Mesenchymal stem cell (in vitro differentiated cells and primary cell): ENCODE measurements around the gene GFRAL.
A peak's percentile ranks its signal among the peaks of the same experiment; 100 is the strongest.

Experiments
- DNase-seq: peaks from one replicate; pipeline ENCODE4 v3.0.0-alpha.2; 2013
- H2AFZ ChIP-seq: one replicate; pipeline ENCODE4 v1.6.1; 2013; ENCODE audit warnings: low read depth, mild to moderate bottlenecking, control low read depth, inconsistent platforms, low read length, moderate library complexity
- H2AK5ac ChIP-seq: 2 replicates; pipeline ENCODE4 v1.6.1; 2013; ENCODE audit warnings: low read length, moderate library complexity, mild to moderate bottlenecking, inconsistent platforms; ENCODE audit not compliant: severe bottlenecking
- H2BK120ac ChIP-seq: one replicate; pipeline ENCODE4 v1.6.1; 2013; ENCODE audit warnings: low read depth, mild to moderate bottlenecking, inconsistent platforms, low read length, moderate library complexity
- H2BK12ac ChIP-seq, 2 experiments: one replicate each; pipeline ENCODE4 v1.6.1; 2013; ENCODE audit warnings: inconsistent platforms in 2 of 2, low read length in 2 of 2, mild to moderate bottlenecking in 2 of 2, moderate library complexity in 2 of 2, control low read depth in 1 of 2
- H2BK15ac ChIP-seq: one replicate; pipeline ENCODE4 v1.6.1; 2013; ENCODE audit warnings: mild to moderate bottlenecking, low read depth, inconsistent platforms; ENCODE audit not compliant: poor library complexity, severe bottlenecking
- H2BK5ac ChIP-seq: 2 replicates; pipeline ENCODE4 v1.6.1; 2013; ENCODE audit warnings: low read depth, mild to moderate bottlenecking, low read length, control low read depth, inconsistent platforms; ENCODE audit not compliant: poor library complexity, severe bottlenecking
- H3K14ac ChIP-seq, 2 experiments: one replicate each; pipeline ENCODE4 v1.6.1; 2013; ENCODE audit warnings: inconsistent platforms in 2 of 2, low read length in 2 of 2, control low read depth in 1 of 2, mild to moderate bottlenecking in 1 of 2, moderate library complexity in 1 of 2
- H3K18ac ChIP-seq, 2 experiments: one replicate each; pipeline ENCODE4 v1.6.1; 2013; ENCODE audit warnings: inconsistent platforms in 2 of 2, low read length in 2 of 2, control low read depth in 1 of 2, low read depth in 1 of 2, mild to moderate bottlenecking in 1 of 2
- H3K23ac ChIP-seq, 2 experiments: one replicate each; pipeline ENCODE4 v1.6.1; 2013; ENCODE audit warnings: inconsistent platforms in 2 of 2, low read length in 2 of 2, mild to moderate bottlenecking in 2 of 2, moderate library complexity in 2 of 2, control low read depth in 1 of 2
- H3K27ac ChIP-seq: 2 replicates; pipeline ENCODE4 v1.5.1; 2013; ENCODE audit warnings: mild to moderate bottlenecking, moderate library complexity, low read length, control low read depth, inconsistent platforms; ENCODE audit not compliant: poor library complexity, severe bottlenecking
- H3K27me3 ChIP-seq, 2 experiments: 2 replicates each; pipeline versions ENCODE4 v1.6.1 to v1.7.0; 2013; ENCODE audit warnings: low read length in 2 of 2, mild to moderate bottlenecking in 2 of 2, moderate library complexity in 2 of 2, control low read depth in 1 of 2, inconsistent platforms in 1 of 2; ENCODE audit not compliant: control insufficient read depth in 1 of 2, insufficient read depth in 1 of 2
- H3K36me3 ChIP-seq, 2 experiments: 2 replicates each; pipeline versions ENCODE4 v1.6.1 to v1.7.0; 2013; ENCODE audit warnings: low read length in 2 of 2, control low read depth in 1 of 2, inconsistent platforms in 1 of 2, low read depth in 1 of 2, mild to moderate bottlenecking in 1 of 2; ENCODE audit not compliant: insufficient read depth in 2 of 2, control insufficient read depth in 1 of 2
- H3K4ac ChIP-seq, 2 experiments: one replicate each; pipeline ENCODE4 v1.6.1; 2013; ENCODE audit warnings: inconsistent platforms in 2 of 2, low read length in 2 of 2, mild to moderate bottlenecking in 2 of 2, moderate library complexity in 2 of 2, control low read depth in 1 of 2, low read depth in 1 of 2
- H3K4me1 ChIP-seq: 2 replicates; pipeline ENCODE4 v1.6.1; 2013; ENCODE audit warnings: low read depth, low read length, control low read depth; ENCODE audit not compliant: control insufficient read depth, insufficient read depth
- H3K4me2 ChIP-seq: 2 replicates; pipeline ENCODE4 v1.6.1; 2013; ENCODE audit warnings: low read length, mild to moderate bottlenecking, inconsistent platforms; ENCODE audit not compliant: poor library complexity, severe bottlenecking
- H3K4me3 ChIP-seq, 2 experiments: 2 replicates each; pipeline versions ENCODE4 v1.5.1 to v1.7.0; 2013; ENCODE audit warnings: low read length in 2 of 2, mild to moderate bottlenecking in 2 of 2, control low read depth in 1 of 2, low read depth in 1 of 2; ENCODE audit not compliant: insufficient read depth in 1 of 2
- H3K79me1 ChIP-seq: replicated peaks from 2 replicates; pipeline ENCODE4 v1.6.1; 2013; ENCODE audit warnings: mild to moderate bottlenecking, control low read depth, low read length, inconsistent platforms; ENCODE audit not compliant: poor library complexity, severe bottlenecking
- H3K9ac ChIP-seq: 2 replicates; pipeline ENCODE4 v1.7.0; 2013; ENCODE audit warnings: mild to moderate bottlenecking, low read length, moderate library complexity
- H3K9me3 ChIP-seq: 2 replicates; pipeline ENCODE4 v1.7.0; 2013; ENCODE audit warnings: mild to moderate bottlenecking, low read length; ENCODE audit not compliant: control insufficient read depth
- H4K8ac ChIP-seq: one replicate; pipeline ENCODE4 v1.6.1; 2013; ENCODE audit warnings: inconsistent platforms, mild to moderate bottlenecking, low read length, moderate library complexity
- H4K91ac ChIP-seq: one replicate; pipeline ENCODE4 v1.6.1; 2013; ENCODE audit warnings: mild to moderate bottlenecking, low read length, inconsistent platforms
- WGBS: methylation state at CpG from one replicate; pipeline ENCODE4 v1.1.7; 2013; ENCODE audit warnings: mixed read lengths; 5-methylcytosine and 5-hydroxymethylcytosine counted together

Gene GFRAL

GRCh38 chr6:55438203-55438602 is 110.9 kb downstream of the GFRAL start:
- no peak overlapping the region for H2BK120ac ChIP-seq
- H3K4me2 ChIP-seq, result no peak overlapping the region
- WGBS, result 95% methylated on average over 2 of the region's 3 CpGs
- H4K8ac ChIP-seq, result no peak overlapping the region
- no peak overlapping the region for H3K23ac ChIP-seq
- H3K4me1 ChIP-seq, result no peaks in the 10 kb centered on the region
- H2BK15ac ChIP-seq, result no peak overlapping the region
- H3K36me3 ChIP-seq, result no peaks in the 10 kb centered on the region
- no peak overlapping the region for H2BK12ac ChIP-seq
- no peak overlapping the region for H2AFZ ChIP-seq
- no peak overlapping the region for H2AK5ac ChIP-seq
- no peak overlapping the region for H4K91ac ChIP-seq
- no peaks in the 10 kb centered on the region for H3K79me1 ChIP-seq
- H3K27ac ChIP-seq, result no peak overlapping the region
- H2BK5ac ChIP-seq, result no peak overlapping the region
- H3K27me3 ChIP-seq, result peaks cover 0 to 6% of the 10 kb centered on the region in 2 experiments
- H3K18ac ChIP-seq, result no peak overlapping the region
- H3K4me3 ChIP-seq, result no peak overlapping the region
- no peaks in the 10 kb centered on the region for H3K9me3 ChIP-seq
- H3K14ac ChIP-seq, result no peak overlapping the region
- H3K9ac ChIP-seq, result no peak overlapping the region
- DNase-seq, result no peak
- H3K4ac ChIP-seq, result no peak overlapping the region

GRCh38 chr6:55443238-55444134 is 116.2 kb downstream of the GFRAL start:
- Histone ChIP-seq H3K36me3 (no peaks in the 10 kb centered on the region), H3K4me1 (no peaks in the 10 kb centered on the region), H3K4me3 (no peak overlapping the region), H2BK5ac (no peak overlapping the region), H3K23ac (no peak overlapping the region), H3K27ac (no peak overlapping the region), H4K91ac (no peak overlapping the region), H3K9me3 (no peaks in the 10 kb centered on the region), H3K9ac (no peak overlapping the region), H4K8ac (no peak overlapping the region), H3K27me3 (peaks cover 0 to 6% of the 10 kb centered on the region in 2 experiments), H3K14ac (no peak overlapping the region), H3K18ac (no peak overlapping the region), H2AK5ac (no peak overlapping the region), H3K4me2 (no peak overlapping the region), H2BK12ac (no peak overlapping the region), H2BK120ac (peak overlapping the region; percentile 34), H3K4ac (no peak overlapping the region), H2AFZ (no peak overlapping the region), H2BK15ac (no peak overlapping the region), H3K79me1 (no peaks in the 10 kb centered on the region)
- WGBS, result 79% methylated on average over 5 of the region's 7 CpGs
- peak; percentile 41 for DNase-seq

- Histone ChIP-seq H3K9ac (no peak overlapping the region), H3K79me1 (no peaks in the 10 kb centered on the region), H2BK120ac (no peak overlapping the region), H2AFZ (no peak overlapping the region), H3K4ac (no peak overlapping the region), H3K4me2 (no peak overlapping the region), H3K14ac (no peak overlapping the region), H3K4me3 (no peak overlapping the region), H2BK5ac (no peak overlapping the region), H2BK15ac (no peak overlapping the region), H4K91ac (no peak overlapping the region), H3K23ac (no peak overlapping the region), H3K18ac (peak overlapping the region in 1 of 2 experiments; percentile 79), H3K27ac (no peak overlapping the region), H3K27me3 (no peaks in the 10 kb centered on the region), H3K9me3 (no peaks in the 10 kb centered on the region), H2AK5ac (no peak overlapping the region), H2BK12ac (no peak overlapping the region), H3K4me1 (no peaks in the 10 kb centered on the region), H3K36me3 (no peaks in the 10 kb centered on the region), H4K8ac (no peak overlapping the region)
- DNase-seq, result peak; percentile 58
- WGBS, result no CpG with 5 or more reads among the region's 1 CpG
Measured at GRCh38 chr6:55445648-55446204, 118.5 kb downstream of the GFRAL start.

DNA sequence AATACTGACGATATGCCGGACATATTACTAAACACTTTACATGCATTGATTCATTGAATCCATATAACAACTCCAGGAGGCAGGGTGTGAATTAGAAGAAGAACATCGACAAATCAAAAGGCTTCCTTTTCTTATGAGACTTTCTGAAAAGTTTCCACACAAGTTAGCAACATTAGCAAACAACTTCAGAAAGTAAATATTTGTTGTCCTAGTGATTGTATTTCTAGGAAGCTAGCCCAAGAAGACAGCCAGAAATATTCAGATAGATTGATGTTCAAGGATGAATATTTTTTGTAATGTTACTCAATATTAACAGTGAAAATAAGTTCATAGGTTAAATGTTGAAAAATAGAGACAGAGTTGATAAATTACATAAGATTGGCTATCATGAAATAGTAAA is 120.6 kb downstream of the GFRAL start:
- no peak overlapping the region for H3K18ac ChIP-seq
- no peaks in the 10 kb centered on the region for H3K36me3 ChIP-seq
- no peaks in the 10 kb centered on the region for H3K9me3 ChIP-seq
- no peak overlapping the region for H2BK15ac ChIP-seq
- no peak overlapping the region for H3K23ac ChIP-seq
- H3K4me1 ChIP-seq, result no peaks in the 10 kb centered on the region
- DNase-seq, result no peak
- no peak overlapping the region for H2AK5ac ChIP-seq
- no peak overlapping the region for H3K9ac ChIP-seq
- no peaks in the 10 kb centered on the region for H3K79me1 ChIP-seq
- H3K27me3 ChIP-seq, result no peaks in the 10 kb centered on the region
- H2BK5ac ChIP-seq, result no peak overlapping the region
- no peak overlapping the region for H2AFZ ChIP-seq
- no peak overlapping the region for H3K4ac ChIP-seq
- no peak overlapping the region for H2BK12ac ChIP-seq
- WGBS, result 100% methylated on average over 1 of the region's 3 CpGs
- no peak overlapping the region for H3K27ac ChIP-seq
- H3K4me2 ChIP-seq, result no peak overlapping the region
- H4K91ac ChIP-seq, result no peak overlapping the region
- H3K14ac ChIP-seq, result no peak overlapping the region
- no peak overlapping the region for H4K8ac ChIP-seq
- no peak overlapping the region for H2BK120ac ChIP-seq
- no peak overlapping the region for H3K4me3 ChIP-seq
